MCF 10A (cell line): ENCODE data around the gene FOXS1. TPM values are rescaled to one million over a fixed set of nuclear protein-coding genes. Genes with fewer than 3 reads are reported as not detected.

Experiments
- BruUV-seq: library from RNA; stranded (reverse); fragments of 400-500 nt; replicated peaks from 2 replicates; lab custom pipeline; 2021; lab: Mats Ljungman, UMichigan
- CTCF ChIA-PET: fragments of 300-600 bp; sonication (Branson Sonifier 250); formaldehyde crosslinking; extraction: SDS; loops from one replicate; lab custom pipeline; 2021; ENCODE audit warnings: antibody characterized with exemption, inconsistent platforms; lab: Yijun Ruan, JAX
- POLR2A ChIA-PET: fragments of 300-600, 350-650 bp; sonication (Branson Sonifier 250); formaldehyde crosslinking; extraction: SDS; loops from one replicate; lab custom pipeline; 2020; ENCODE audit warnings: antibody characterized with exemption, inconsistent platforms; lab: Yijun Ruan, JAX
- DNase-seq: peaks from one replicate; pipeline ENCODE4 v3.0.0-alpha.2; 2018; ENCODE audit not compliant: unreplicated experiment
- H3K27ac Mint-ChIP-seq: one replicate; pipeline ENCODE4 v1.8.0; 2022; ENCODE audit warnings: mild to moderate bottlenecking, low read depth, mixed read lengths; ENCODE audit not compliant: unreplicated experiment
- H3K27me3 Mint-ChIP-seq: one replicate; pipeline ENCODE4 v1.8.0; 2022; ENCODE audit warnings: mixed read lengths; ENCODE audit not compliant: insufficient read depth, unreplicated experiment
- H3K36me3 Mint-ChIP-seq: one replicate; pipeline ENCODE4 v1.8.0; 2022; ENCODE audit warnings: mild to moderate bottlenecking, moderate library complexity, mixed read lengths; ENCODE audit not compliant: insufficient read depth, unreplicated experiment
- H3K4me1 Mint-ChIP-seq: one replicate; pipeline ENCODE4 v1.8.0; 2022; ENCODE audit warnings: mixed read lengths; ENCODE audit not compliant: insufficient read depth, unreplicated experiment
- H3K4me3 Mint-ChIP-seq: one replicate; pipeline ENCODE4 v1.8.0; 2022; ENCODE audit warnings: mild to moderate bottlenecking, moderate library complexity, mixed read lengths; ENCODE audit not compliant: unreplicated experiment
- H3K9me3 Mint-ChIP-seq: one replicate; pipeline ENCODE4 v1.8.0; 2022; ENCODE audit warnings: mixed read lengths; ENCODE audit not compliant: unreplicated experiment
- intact Hi-C: fragments of 100-400 bp; cut with micrococcal nuclease; formaldehyde crosslinking; loops from 2 replicates; pipeline ENCODE4 v1.14.1; 2022
- total RNA-seq: library from RNA; stranded (reverse); gene quantifications from 2 replicates; pipeline ENCODE4 v1.2.3, GENCODE V29; 2022
- TF ChIP-seq, protein P1 (sequence below): fragments of 200-600 bp; IDR thresholded peaks from one replicate; pipeline ENCODE4 v1.8.0; 2022; ENCODE audit warnings: antibody characterized with exemption, mild to moderate bottlenecking; ENCODE audit not compliant: unreplicated experiment

Gene FOXS1
- total RNA-seq, 1 experiment from 2014 or later: not detected

DNA sequence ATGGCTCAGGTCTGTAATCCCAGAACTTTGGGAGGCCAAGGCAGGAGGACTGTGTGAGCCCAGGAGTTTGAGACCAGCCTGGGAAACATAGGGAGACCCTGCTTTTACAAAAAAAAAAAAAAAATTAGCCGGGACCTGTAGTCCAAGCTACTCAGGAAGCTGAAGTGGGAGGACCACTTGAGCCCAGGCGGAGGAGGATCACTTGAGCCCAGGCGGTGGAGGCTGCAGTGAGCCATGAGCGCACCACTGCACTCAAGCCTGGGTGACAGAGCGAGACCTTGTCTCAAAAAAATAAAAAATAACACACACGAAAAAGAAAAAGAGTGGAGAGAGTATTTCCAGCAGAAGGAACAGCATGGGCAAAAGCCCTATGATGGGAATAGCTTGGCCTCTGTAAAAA, 27.0 kb upstream of the FOXS1 start:
- H3K36me3 Mint-ChIP-seq: no peaks in the 10 kb centered on the region
- intact Hi-C loops: no loop called here
- POLR2A ChIA-PET: interaction anchor here (0.6 kb wide), 1 partner anchor 87 kb away, joined by 3 read pairs; no protein-coding TSS in a partner anchor
- H3K9me3 Mint-ChIP-seq: no peaks in the 10 kb centered on the region
- H3K27me3 Mint-ChIP-seq: peaks cover 68% of the 10 kb centered on the region
- TF ChIP-seq, protein P1, sequence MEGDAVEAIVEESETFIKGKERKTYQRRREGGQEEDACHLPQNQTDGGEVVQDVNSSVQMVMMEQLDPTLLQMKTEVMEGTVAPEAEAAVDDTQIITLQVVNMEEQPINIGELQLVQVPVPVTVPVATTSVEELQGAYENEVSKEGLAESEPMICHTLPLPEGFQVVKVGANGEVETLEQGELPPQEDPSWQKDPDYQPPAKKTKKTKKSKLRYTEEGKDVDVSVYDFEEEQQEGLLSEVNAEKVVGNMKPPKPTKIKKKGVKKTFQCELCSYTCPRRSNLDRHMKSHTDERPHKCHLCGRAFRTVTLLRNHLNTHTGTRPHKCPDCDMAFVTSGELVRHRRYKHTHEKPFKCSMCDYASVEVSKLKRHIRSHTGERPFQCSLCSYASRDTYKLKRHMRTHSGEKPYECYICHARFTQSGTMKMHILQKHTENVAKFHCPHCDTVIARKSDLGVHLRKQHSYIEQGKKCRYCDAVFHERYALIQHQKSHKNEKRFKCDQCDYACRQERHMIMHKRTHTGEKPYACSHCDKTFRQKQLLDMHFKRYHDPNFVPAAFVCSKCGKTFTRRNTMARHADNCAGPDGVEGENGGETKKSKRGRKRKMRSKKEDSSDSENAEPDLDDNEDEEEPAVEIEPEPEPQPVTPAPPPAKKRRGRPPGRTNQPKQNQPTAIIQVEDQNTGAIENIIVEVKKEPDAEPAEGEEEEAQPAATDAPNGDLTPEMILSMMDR: no peak
- no TSS peak for BruUV-seq
- H3K4me3 Mint-ChIP-seq: no peak overlapping the region
- DNase-seq: no peak
- H3K4me1 Mint-ChIP-seq: peaks cover 7% of the 10 kb centered on the region
- CTCF ChIA-PET: interaction anchor here (0.6 to 3.3 kb wide), 14 partner anchors 9 to 649 kb away, joined by 3 to 18 read pairs (median 3); partner anchors contain the start of gene PDRG1
- no peak overlapping the region for H3K27ac Mint-ChIP-seq

DNA sequence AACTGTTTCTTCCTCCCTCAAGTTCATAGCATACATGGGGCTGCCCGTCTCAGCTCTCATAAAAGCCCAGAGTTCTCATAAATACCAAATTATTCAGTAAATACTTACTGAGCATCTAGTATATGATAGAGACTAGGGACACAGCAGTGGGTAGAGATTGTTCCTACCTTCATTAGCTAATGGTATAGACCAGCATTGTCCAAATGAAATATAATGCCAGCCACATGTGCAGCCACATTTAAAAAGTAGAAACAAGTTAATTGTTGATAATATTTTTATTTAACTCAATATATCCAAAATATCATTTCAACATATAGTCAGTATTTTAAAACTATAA, 26.2 kb upstream of the FOXS1 start:
- TF ChIP-seq, protein P1: no peak
- ChIA-PET CTCF (interaction anchor here (0.6 to 3.3 kb wide), 13 partner anchors 17 to 650 kb away, joined by 3 to 18 read pairs (median 3); partner anchors contain the start of gene PDRG1), POLR2A (interaction anchor here (0.6 kb wide), 1 partner anchor 19 kb away, joined by 3 read pairs; no protein-coding TSS in a partner anchor)
- H3K4me1 Mint-ChIP-seq: peaks cover 7% of the 10 kb centered on the region
- no peaks in the 10 kb centered on the region for H3K9me3 Mint-ChIP-seq
- H3K4me3 Mint-ChIP-seq: no peak overlapping the region
- no TSS peak for BruUV-seq
- intact Hi-C loops: no loop called here
- DNase-seq: no peak
- peaks cover 75% of the 10 kb centered on the region for H3K27me3 Mint-ChIP-seq
- no peaks in the 10 kb centered on the region for H3K36me3 Mint-ChIP-seq
- no peak overlapping the region for H3K27ac Mint-ChIP-seq

DNA sequence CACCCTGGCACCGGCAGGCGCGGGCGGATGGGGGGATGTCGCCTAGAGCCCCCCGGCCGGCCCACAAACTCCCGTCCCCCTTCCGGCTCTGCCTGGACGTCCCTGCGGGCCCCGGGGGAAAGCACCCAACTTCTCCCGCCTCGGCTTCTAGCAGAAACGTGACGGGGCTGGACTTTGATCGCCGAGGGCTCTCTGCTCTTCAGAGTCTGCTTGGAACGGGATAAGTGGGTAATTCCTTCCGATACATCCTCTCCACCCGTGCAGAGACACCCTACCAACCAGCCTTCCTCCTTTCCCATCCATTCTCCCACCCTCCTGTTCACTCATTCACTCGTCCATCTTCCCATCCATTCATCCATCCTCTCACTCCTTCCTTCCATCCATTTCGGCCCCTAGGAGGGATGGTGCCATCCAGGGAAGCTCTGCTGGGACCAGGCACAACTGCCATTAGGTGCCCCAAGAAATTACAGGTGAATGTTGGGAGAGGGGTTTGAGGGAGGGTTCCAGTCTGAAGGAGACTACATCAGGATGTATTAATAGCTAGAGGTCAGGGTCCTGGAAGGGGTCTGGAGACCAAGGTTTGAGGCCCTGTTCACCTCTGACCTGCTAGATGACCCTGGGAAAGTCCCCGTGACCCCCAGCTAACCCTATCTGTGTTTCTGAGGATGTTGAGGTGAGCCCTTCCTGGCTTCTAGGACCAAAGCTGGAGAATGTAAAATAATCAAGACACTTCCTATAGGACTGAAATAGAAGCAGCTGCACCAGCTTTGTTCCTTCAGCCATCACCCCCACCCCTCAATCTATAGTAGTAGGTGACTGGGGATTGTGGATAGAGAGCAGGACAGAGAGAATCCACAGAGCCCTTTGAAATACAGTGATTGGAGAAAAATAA, 25.6 kb upstream of the FOXS1 start:
- POLR2A ChIA-PET: interaction anchor here (0.6 to 1.0 kb wide), 2 partner anchors 19 to 82 kb away, joined by 3 to 5 read pairs; no protein-coding TSS in a partner anchor
- Mint-ChIP-seq H3K27me3 (peaks cover 75% of the 10 kb centered on the region), H3K4me3 (peak overlapping the region; percentile 52)

More for the DNA sequence above, 25.6 kb upstream of the FOXS1 start:
- CTCF ChIA-PET: interaction anchor here (0.6 to 4.4 kb wide), 14 partner anchors 16 to 244 kb away, joined by 3 to 47 read pairs (median 5); partner anchors contain the start of gene PDRG1
- no peak overlapping the region for H3K27ac Mint-ChIP-seq
- H3K9me3 Mint-ChIP-seq: no peaks in the 10 kb centered on the region
- DNase-seq: no peak
- TF ChIP-seq, protein P1: no peak
- no peaks in the 10 kb centered on the region for H3K36me3 Mint-ChIP-seq
- peaks cover 7% of the 10 kb centered on the region for H3K4me1 Mint-ChIP-seq
- BruUV-seq: no TSS peak
- intact Hi-C loops: no loop called here
